Right cardiac atrium (tissue), 5 donors: ENCODE data around the gene LGR5. TPM values are rescaled to one million over a fixed set of nuclear protein-coding genes. Genes with fewer than 3 reads are reported as not detected.

Experiments
- ATAC-seq, 2 donors: fragments of 200-7000 bp; cut with Tn5 transposase; one replicate each; pipeline versions ENCODE4 v1.8.0 to v1.9.1; 2020; ENCODE audit warnings: moderate library complexity in 2 of 2, mild to moderate bottlenecking in 1 of 2
- DNase-seq, 3 donors: peaks; one replicate each; pipeline ENCODE4 v3.0.0-alpha.2; 2020
- H3K27ac ChIP-seq: one replicate; pipeline ENCODE4 v1.5.1; 2013; ENCODE audit warnings: mild to moderate bottlenecking, low read length, control low read depth, moderate library complexity
- H3K27me3 ChIP-seq: one replicate; pipeline ENCODE4 v1.6.1; 2013; ENCODE audit not compliant: control insufficient read depth, insufficient read depth
- H3K4me1 ChIP-seq: one replicate; pipeline ENCODE4 v1.6.1; 2013; ENCODE audit warnings: low read length; ENCODE audit not compliant: control insufficient read depth, insufficient read depth
- H3K4me3 ChIP-seq: one replicate; pipeline ENCODE4 v1.5.1; 2013; ENCODE audit warnings: low read length, control low read depth
- H3K9me3 ChIP-seq: one replicate; pipeline ENCODE4 v1.6.1; 2013; ENCODE audit warnings: low read length; ENCODE audit not compliant: control insufficient read depth
- WGBS: extraction: QIAGEN DNeasy Blood & Tissue Kit; methylation state at CpG from one replicate; pipeline ENCODE4 v1.1.7; 2013; 5-methylcytosine and 5-hydroxymethylcytosine counted together
- intact Hi-C, 4 donors: fragments of 100-400 bp; cut with DNase I; formaldehyde crosslinking; loops; one replicate each; pipeline versions ENCODE4 v1.11.0 to v1.14.0; 2022 to 2023
- long read RNA-seq, 4 donors: library from polyadenylated mRNA; unstranded; transcript quantifications; one replicate each; pipeline ENCODE4 v2.0.0, GENCODE V29; 2020 to 2021
- polyA plus RNA-seq: library from polyadenylated mRNA; stranded (reverse); fragments of 200-250 nt; gene quantifications from one replicate; pipeline ENCODE4 v1.2.3, GENCODE V29; 2013
- total RNA-seq, 4 donors: library from RNA; stranded (reverse); fragmentation: NEBNext Ultra II Directional; extraction: Animal tissue kit (Norgen Biotek cat#: 25700); gene quantifications; one replicate each; pipeline ENCODE4 v1.2.1, GENCODE V29; 2021
- donor health status: healthy with polysubstance abuse.
- donor health status: DM: no; HTN: yes; CAD: no.
- donor health status: DM: no; HTN: no; CAD: no.
- donor health status: DM: no; HTN: yes; CAD: no; lungs with severe emphysema.
- donor health status: DM: yes; HTN: yes; CAD: no.

Gene LGR5, protein sequence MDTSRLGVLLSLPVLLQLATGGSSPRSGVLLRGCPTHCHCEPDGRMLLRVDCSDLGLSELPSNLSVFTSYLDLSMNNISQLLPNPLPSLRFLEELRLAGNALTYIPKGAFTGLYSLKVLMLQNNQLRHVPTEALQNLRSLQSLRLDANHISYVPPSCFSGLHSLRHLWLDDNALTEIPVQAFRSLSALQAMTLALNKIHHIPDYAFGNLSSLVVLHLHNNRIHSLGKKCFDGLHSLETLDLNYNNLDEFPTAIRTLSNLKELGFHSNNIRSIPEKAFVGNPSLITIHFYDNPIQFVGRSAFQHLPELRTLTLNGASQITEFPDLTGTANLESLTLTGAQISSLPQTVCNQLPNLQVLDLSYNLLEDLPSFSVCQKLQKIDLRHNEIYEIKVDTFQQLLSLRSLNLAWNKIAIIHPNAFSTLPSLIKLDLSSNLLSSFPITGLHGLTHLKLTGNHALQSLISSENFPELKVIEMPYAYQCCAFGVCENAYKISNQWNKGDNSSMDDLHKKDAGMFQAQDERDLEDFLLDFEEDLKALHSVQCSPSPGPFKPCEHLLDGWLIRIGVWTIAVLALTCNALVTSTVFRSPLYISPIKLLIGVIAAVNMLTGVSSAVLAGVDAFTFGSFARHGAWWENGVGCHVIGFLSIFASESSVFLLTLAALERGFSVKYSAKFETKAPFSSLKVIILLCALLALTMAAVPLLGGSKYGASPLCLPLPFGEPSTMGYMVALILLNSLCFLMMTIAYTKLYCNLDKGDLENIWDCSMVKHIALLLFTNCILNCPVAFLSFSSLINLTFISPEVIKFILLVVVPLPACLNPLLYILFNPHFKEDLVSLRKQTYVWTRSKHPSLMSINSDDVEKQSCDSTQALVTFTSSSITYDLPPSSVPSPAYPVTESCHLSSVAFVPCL
- total RNA-seq (under 1 TPM in 2 of 4 donors, not detected in 2; 0.14 to 0.68 TPM), polyA plus RNA-seq (0.29 TPM)
- long read RNA-seq, donor 1, full-length matches to known transcripts = 1 of 1 reads
- long read RNA-seq, donor 1, partial matches to known transcripts = 0 of 1 reads
- long read RNA-seq, donor 1, other reads (novel, unspliced or antisense) = 0 of 1 reads
- long read RNA-seq, donor 2 = 0 reads
- long read RNA-seq, donor 3, partial matches to known transcripts = 1 of 1 reads
- long read RNA-seq, donor 3, other reads (novel, unspliced or antisense) = 0 of 1 reads
- long read RNA-seq, donor 4 = 0 reads

DNA sequence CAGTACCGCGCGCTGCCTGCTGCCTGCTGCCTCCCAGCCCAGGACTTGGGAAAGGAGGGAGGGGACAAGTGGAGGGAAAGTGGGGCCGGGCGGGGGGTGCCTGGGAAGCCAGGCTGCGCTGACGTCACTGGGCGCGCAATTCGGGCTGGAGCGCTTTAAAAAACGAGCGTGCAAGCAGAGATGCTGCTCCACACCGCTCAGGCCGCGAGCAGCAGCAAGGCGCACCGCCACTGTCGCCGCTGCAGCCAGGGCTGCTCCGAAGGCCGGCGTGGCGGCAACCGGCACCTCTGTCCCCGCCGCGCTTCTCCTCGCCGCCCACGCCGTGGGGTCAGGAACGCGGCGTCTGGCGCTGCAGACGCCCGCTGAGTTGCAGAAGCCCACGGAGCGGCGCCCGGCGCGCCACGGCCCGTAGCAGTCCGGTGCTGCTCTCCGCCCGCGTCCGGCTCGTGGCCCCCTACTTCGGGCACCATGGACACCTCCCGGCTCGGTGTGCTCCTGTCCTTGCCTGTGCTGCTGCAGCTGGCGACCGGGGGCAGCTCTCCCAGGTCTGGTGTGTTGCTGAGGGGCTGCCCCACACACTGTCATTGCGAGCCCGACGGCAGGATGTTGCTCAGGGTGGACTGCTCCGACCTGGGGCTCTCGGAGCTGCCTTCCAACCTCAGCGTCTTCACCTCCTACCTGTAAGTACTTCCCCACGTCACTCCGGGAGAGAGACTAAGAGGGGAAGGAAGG, at the start of gene LGR5:
Gene LGR5, plus strand, starts transcription at position 186 of the 732 bp plus-strand sequence. Its CDS starts 283 bp downstream, at position 469.
- ATAC-seq (peak; percentile 70 to 72), DNase-seq (peak; percentile 27 to 74 (median 71))
- H3K4me1 ChIP-seq = no peaks in the 10 kb centered on the region
- no peaks in the 10 kb centered on the region for H3K27me3 ChIP-seq
- H3K27ac ChIP-seq = no peak within 1 kb of the TSS
- H3K4me3 ChIP-seq = peak within 1 kb of the TSS; percentile 12
- H3K9me3 ChIP-seq = no peaks in the 10 kb centered on the region
- under 1% methylated on average over 65 of the region's 65 CpGs for WGBS
- intact Hi-C loops = no loop called here

DNA sequence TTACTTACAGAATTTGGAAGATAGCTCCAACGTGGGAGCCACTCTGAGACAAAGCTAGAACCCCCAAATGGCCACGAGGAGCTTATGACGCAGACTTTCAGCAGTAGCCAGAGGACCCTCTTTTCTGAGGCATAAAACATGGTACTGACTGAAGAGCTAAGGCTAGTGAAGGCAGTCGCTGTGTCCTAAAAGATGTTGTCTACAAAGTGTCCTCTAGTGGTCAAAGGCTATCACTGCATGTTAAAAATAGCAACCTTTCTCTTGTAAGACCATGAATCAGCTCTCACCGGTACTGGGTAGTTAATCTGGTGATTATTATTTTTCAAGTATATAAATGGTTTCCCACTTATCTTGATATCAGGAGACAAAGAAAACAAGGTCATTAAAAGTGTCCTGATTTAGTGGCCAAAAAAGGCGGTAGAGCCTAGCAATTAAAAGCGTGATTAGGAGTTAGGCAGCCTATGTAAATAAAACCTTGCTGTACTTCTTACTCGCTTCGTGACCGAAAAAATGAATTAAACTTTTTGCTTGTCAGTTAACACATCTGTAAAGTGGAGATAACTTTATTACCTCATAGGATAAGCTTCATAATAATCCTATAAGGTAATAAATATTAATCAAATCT, 47.0 kb upstream of the LGR5 start:
- no peak for DNase-seq
- WGBS = 42% methylated on average over 10 of the region's 10 CpGs
- intact Hi-C loops = no loop called here
- H3K9me3 ChIP-seq = no peaks in the 10 kb centered on the region
- peak; percentile 48 to 71 for ATAC-seq
- H3K4me3 ChIP-seq = no peak overlapping the region
- no peaks in the 10 kb centered on the region for H3K4me1 ChIP-seq
- no peak overlapping the region for H3K27ac ChIP-seq
- no peaks in the 10 kb centered on the region for H3K27me3 ChIP-seq

DNA sequence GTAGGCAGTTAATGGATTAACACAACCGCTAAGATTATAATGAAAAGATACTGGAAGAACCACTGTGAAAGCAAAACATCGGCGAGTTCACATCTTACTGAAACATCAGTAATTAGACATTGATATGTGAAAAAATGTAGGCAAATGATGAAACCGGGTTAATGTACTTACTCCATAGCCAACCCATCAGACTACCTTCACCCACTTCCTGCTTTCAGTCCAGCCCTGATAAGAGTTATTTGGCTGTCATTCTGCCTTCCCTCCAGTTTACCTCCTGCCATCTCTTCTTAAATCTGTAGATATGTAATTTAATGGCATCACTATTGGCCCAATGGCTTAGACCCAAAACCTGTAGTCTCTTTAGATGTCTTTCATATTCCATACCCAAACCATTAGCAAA, 46.0 kb upstream of the LGR5 start:
- DNase-seq (no peak), ATAC-seq (no peak)
- 59% methylated on average over 4 of the region's 4 CpGs for WGBS
- Histone ChIP-seq H3K27me3 (no peaks in the 10 kb centered on the region), H3K4me1 (no peaks in the 10 kb centered on the region), H3K4me3 (no peak overlapping the region), H3K27ac (no peak overlapping the region), H3K9me3 (no peaks in the 10 kb centered on the region)
- intact Hi-C loops = no loop called here

DNA sequence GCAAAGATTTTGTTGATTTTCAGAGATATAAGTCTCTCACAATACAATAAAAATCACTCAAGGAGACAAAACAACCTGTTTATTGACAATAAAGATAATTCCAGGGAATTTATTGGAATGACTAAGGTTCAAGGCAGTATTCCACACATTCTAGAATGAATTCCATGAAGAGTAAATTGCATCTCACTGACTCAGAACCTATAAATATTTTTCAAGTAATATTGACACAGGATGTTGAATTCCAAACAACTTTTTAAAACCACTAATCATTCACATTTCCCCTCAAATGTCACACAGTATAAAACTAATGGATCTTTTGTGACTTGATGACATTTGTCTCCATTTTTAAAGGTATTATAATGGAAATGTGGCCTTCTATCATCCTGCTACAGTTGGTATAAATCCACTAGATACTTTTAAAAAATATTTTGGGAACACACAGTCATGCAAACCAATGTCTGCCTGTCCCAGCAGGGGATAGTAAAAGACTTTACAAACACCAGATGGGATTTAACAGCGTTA, 42.1 kb upstream of the LGR5 start:
- DNase-seq (no peak), ATAC-seq (no peak)
- Histone ChIP-seq H3K4me3 (no peak overlapping the region), H3K4me1 (no peaks in the 10 kb centered on the region), H3K27me3 (no peaks in the 10 kb centered on the region), H3K27ac (no peak overlapping the region), H3K9me3 (no peaks in the 10 kb centered on the region)
- 64% methylated on average over 1 of the region's 1 CpG for WGBS
- intact Hi-C loops = no loop called here

DNA sequence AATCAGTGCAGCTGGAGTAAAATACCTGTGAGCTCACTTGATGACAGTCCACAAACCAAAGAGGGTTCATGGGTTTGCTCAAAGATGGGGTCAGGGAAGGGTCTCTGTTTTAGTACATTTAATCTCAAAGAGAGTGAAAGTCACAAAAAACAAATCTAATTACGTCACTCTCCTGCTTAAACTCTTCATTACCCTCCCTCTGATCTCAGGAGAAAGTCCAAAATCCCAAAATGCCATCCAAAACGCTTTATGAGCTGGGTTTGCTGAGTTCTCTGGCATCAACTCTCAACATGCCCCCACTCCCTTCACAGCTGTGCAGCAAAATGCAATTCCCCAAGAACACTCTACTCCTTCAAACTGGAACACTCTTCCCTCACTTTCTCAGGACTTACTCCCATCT, 40.4 kb upstream of the LGR5 start:
- DNase-seq = no peak

DNA sequence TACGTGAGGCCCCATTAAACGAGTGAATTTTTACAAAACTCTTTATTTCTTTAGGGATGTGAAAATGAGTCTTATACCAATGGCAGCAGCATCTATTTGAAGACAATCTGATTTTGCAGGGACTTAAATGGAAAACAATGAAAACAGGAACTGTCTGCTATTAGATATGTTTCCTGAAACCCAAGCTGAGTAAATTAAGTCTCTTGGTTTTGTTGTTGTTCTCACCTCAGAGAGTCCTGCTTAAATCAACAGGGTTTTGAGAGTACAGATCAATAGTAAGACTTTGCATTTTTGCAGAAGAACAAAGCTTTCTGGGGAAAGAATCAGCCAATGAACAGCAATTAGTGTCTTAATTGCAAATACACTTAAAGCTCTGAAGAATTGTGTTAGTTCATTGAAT, 39.1 kb upstream of the LGR5 start:
- Histone ChIP-seq H3K27ac (no peak overlapping the region), H3K9me3 (no peaks in the 10 kb centered on the region), H3K4me3 (no peak overlapping the region), H3K4me1 (no peaks in the 10 kb centered on the region), H3K27me3 (no peaks in the 10 kb centered on the region)
- 63% methylated on average over 2 of the region's 2 CpGs for WGBS
- intact Hi-C loops = no loop called here
- no peak for ATAC-seq
- no peak for DNase-seq

More for the DNA sequence above, 40.4 kb upstream of the LGR5 start:
- no peaks in the 10 kb centered on the region for H3K9me3 ChIP-seq
- intact Hi-C loops = no loop called here
- H3K4me1 ChIP-seq = no peaks in the 10 kb centered on the region
- no peak for ATAC-seq
- H3K4me3 ChIP-seq = no peak overlapping the region
- 60% methylated on average over 2 of the region's 2 CpGs for WGBS
- H3K27ac ChIP-seq = no peak overlapping the region
- no peaks in the 10 kb centered on the region for H3K27me3 ChIP-seq

DNA sequence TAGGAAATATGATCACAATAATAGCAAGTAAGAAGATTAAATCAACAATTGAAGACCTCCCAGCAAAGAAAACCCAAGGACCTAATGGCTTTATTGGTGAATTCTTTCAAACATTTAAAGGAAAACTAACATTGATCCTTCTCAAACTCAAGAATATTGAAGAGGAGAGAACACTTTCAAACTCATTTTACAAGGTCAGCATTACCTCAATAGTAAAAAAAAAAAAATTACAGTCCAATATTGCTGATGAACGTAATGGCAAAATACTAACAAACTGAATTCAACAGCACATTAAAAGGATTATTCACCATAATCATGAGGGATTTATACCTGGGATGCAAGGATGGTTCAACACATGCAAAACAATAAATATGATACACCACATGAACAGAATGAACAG, 33.7 kb upstream of the LGR5 start:
- intact Hi-C loops = no loop called here
- no peaks in the 10 kb centered on the region for H3K9me3 ChIP-seq
- H3K27me3 ChIP-seq = no peaks in the 10 kb centered on the region
- WGBS = 93% methylated on average over 1 of the region's 1 CpG
- DNase-seq = no peak
- no peak for ATAC-seq
- H3K4me1 ChIP-seq = no peaks in the 10 kb centered on the region
- no peak overlapping the region for H3K4me3 ChIP-seq
- H3K27ac ChIP-seq = no peak overlapping the region

DNA sequence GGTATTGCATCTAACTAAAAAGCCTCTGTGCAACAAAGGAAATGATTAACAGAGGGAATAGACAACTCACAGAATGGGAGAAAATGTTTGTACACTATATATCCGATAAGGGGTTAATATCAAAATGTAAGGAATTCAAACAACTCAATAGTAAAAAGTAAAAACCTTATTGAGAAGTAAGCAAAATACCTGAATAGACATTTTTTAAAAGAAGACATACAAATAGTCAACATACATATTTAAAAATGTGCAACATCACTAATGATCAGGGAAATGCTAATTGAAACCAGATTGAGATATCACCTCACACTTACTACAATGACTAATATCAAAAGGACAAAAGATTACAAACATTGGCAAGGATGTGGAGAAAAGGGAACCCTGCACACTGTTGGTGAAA, 31.9 kb upstream of the LGR5 start:
- no peaks in the 10 kb centered on the region for H3K27me3 ChIP-seq
- intact Hi-C loops = no loop called here
- ATAC-seq = no peak
- no peak overlapping the region for H3K27ac ChIP-seq
- no peaks in the 10 kb centered on the region for H3K4me1 ChIP-seq
- WGBS = 94% methylated on average over 1 of the region's 1 CpG
- no peak for DNase-seq
- no peak overlapping the region for H3K4me3 ChIP-seq
- H3K9me3 ChIP-seq = no peaks in the 10 kb centered on the region

DNA sequence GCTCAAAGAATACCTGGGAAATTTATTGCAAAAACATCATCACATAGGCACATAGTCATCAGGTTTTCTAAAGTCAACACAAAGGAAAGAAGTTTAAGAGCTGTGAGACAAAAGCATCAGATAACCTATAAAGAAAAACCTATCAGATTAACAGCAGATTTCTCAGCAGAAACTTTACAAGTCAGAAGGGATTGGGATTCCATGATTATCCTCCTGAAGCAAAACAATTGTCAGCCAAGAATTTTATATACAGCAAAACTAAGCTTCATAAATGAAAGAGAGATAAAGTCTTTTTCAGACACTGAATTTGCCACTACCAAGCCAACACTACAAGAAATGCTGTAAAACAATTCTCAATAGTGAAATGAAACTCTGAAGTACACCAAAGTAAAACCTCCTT, 28.8 kb upstream of the LGR5 start:
- no peak for ATAC-seq
- H3K27ac ChIP-seq = no peak overlapping the region
- no peak overlapping the region for H3K4me3 ChIP-seq
- no peak for DNase-seq
- intact Hi-C loops = loop anchor here in 1 of 4 donors (10.0 kb wide), 1 partner anchor 344 kb away; the partner anchor contains the start of gene RAB21
- no peaks in the 10 kb centered on the region for H3K27me3 ChIP-seq
- H3K4me1 ChIP-seq = no peaks in the 10 kb centered on the region
- no peaks in the 10 kb centered on the region for H3K9me3 ChIP-seq

DNA sequence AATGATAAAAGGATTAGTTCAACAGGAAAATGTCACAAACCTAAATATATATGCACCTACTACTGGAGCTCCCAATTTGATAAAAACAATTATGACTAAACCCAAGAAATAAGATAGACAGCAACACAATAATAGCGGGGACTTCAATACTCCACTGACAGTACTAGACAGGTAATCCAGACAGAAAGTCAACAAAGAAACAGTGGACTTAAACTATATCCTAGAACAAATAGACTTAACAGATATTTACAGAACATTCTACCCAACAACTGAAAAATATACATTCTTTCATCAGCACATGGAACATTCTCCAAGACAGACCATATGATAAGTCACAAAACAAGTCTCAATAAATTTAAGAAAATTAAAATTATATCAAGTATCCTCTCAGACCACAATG, 28.0 kb upstream of the LGR5 start:
- Histone ChIP-seq H3K9me3 (no peaks in the 10 kb centered on the region), H3K27ac (no peak overlapping the region), H3K4me1 (no peaks in the 10 kb centered on the region), H3K27me3 (no peaks in the 10 kb centered on the region), H3K4me3 (no peak overlapping the region)
- WGBS = 97% methylated on average over 1 of the region's 1 CpG
- ATAC-seq = no peak
- intact Hi-C loops = loop anchor here in 1 of 4 donors (10.0 kb wide), 1 partner anchor 343 kb away; the partner anchor contains the start of gene RAB21
- no peak for DNase-seq
